Measurements from ENCODE around the gene CLDN18. TPM values are rescaled to one million over a fixed set of nuclear protein-coding genes. Genes with fewer than 3 reads are reported as not detected.

Gene CLDN18
- total RNA-seq, 2 donors from 2014 or later = not detected

Other genes with a start within 250 kb of the CLDN18 start
- gene SOX14, start 245.8 kb upstream of the CLDN18 start, total RNA-seq = not detected
- gene DZIP1L, start 105.4 kb downstream of the CLDN18 start, total RNA-seq = 10 to 100 TPM; 10.9 to 15.5 TPM
- not detected for gene A4GNT, start 122.2 kb downstream of the CLDN18 start, total RNA-seq
- gene DBR1, start 164.8 kb downstream of the CLDN18 start, total RNA-seq = 10 to 100 TPM; 10.5 to 10.6 TPM
- gene ARMC8, start 177.1 kb downstream of the CLDN18 start, total RNA-seq = 10 to 100 TPM; 52.0 to 62.4 TPM

Measured in posterior vena cava (tissue), 2 donors.